DND-41 (cell line): ENCODE results near the gene USH1C.

Experiments
- ATAC-seq: fragments of 200-7000 bp; cut with Tn5 transposase; 3 replicates; pipeline ENCODE4 v1.9.1; 2021; ENCODE audit warnings: low read depth; ENCODE audit not compliant: insufficient read depth
- DNase-seq: peaks from one replicate; pipeline ENCODE4 v3.0.0-alpha.2; 2020
- H2AFZ ChIP-seq: 2 replicates; pipeline ENCODE4 v1.6.0; 2012; ENCODE audit warnings: low read depth, low read length
- H3K27ac ChIP-seq: 2 replicates; pipeline ENCODE4 v1.5.1; 2012; ENCODE audit warnings: low read length, inconsistent platforms
- H3K27me3 ChIP-seq: fragments of 200-600 bp; sonication (generic); 2 replicates; pipeline ENCODE4 v1.6.0; 2012; ENCODE audit warnings: low read length, mild to moderate bottlenecking, inconsistent platforms; ENCODE audit not compliant: insufficient read depth, poor library complexity
- H3K36me3 ChIP-seq: 2 replicates; pipeline ENCODE4 v1.5.1; 2012; ENCODE audit warnings: low read length, inconsistent platforms; ENCODE audit not compliant: insufficient read depth
- H3K4me1 ChIP-seq: 2 replicates; pipeline ENCODE4 v1.5.1; 2012; ENCODE audit warnings: mild to moderate bottlenecking, low read length; ENCODE audit not compliant: insufficient read depth
- H3K4me2 ChIP-seq: 2 replicates; pipeline ENCODE4 v1.6.0; 2012; ENCODE audit warnings: mild to moderate bottlenecking, moderate library complexity, low read length, inconsistent platforms; ENCODE audit not compliant: insufficient read depth
- H3K4me3 ChIP-seq, 2 experiments: fragments of 200-600 bp in 1 of 2; shearing (Covaris generic) in 1 of 2; 2 replicates each; pipeline ENCODE4 v1.5.1; 2012 to 2016; ENCODE audit warnings: inconsistent platforms in 2 of 2, low read length in 2 of 2, mild to moderate bottlenecking in 2 of 2, low read depth in 1 of 2, moderate library complexity in 1 of 2
- H3K79me2 ChIP-seq: 2 replicates; pipeline ENCODE4 v1.6.0; 2012; ENCODE audit warnings: low read length, inconsistent platforms; ENCODE audit not compliant: insufficient read depth
- H3K9ac ChIP-seq: 2 replicates; pipeline ENCODE4 v1.6.0; 2012; ENCODE audit warnings: low read depth, mild to moderate bottlenecking, inconsistent platforms, low read length, moderate library complexity
- H3K9me3 ChIP-seq: 2 replicates; pipeline ENCODE4 v1.5.1; 2012; ENCODE audit warnings: low read length, moderate library complexity, mild to moderate bottlenecking, inconsistent platforms; ENCODE audit not compliant: insufficient read depth, severe bottlenecking
- H4K20me1 ChIP-seq: 2 replicates; pipeline ENCODE4 v1.6.0; 2012; ENCODE audit warnings: low read length; ENCODE audit not compliant: insufficient read depth
- CTCF ChIP-seq: IDR thresholded peaks from 2 replicates; pipeline ENCODE4 v1.5.1; 2012; ENCODE audit warnings: borderline replicate concordance, low read length, moderate library complexity, mild to moderate bottlenecking; ENCODE audit not compliant: poor library complexity, severe bottlenecking; ENCODE audit errors: extremely low read depth
- EZH2 ChIP-seq: IDR thresholded peaks from 3 replicates; pipeline ENCODE4 v1.6.1; 2012; ENCODE audit warnings: borderline replicate concordance, low read depth, mild to moderate bottlenecking, moderate library complexity, low read length, inconsistent platforms; ENCODE audit not compliant: severe bottlenecking

Gene USH1C

DNA sequence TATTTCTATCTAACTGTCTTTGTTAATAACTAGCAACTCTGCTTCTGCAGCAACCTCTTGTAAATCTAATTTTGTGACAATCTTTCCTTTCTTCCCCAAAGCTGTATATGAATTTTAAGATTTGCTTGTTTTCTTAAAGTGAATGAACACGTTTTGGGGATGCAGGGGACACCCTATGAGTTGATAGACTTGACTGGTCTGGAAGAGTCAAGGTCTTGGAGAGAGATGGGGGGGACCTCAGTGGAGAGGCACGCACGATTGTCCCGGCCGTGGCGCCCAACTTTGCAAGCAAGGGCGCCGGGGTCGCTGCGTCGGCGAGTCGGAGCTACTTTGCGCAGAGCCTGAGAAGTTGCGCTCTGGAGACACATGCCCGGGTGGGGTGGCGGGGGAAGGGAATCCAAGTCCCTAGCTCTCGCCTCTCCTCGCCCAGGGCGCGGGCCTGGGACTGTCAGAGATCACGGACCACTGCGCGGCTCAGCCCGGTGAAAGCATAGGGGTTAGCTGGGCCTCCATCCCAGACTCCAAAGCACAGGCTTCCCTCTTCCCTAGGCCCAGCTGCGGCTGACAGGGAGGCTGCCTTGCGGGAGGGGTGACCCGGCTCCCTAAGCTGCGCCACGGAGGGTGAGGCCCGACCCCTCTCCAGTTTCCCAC, 68.4 kb downstream of the USH1C start:
- ATAC-seq = peak; percentile 18; the same call in 2 of the 3 replicates
- H3K36me3 ChIP-seq = no peaks in the 10 kb centered on the region
- H3K79me2 ChIP-seq = no peaks in the 10 kb centered on the region
- H3K9ac ChIP-seq = peak overlapping the region; percentile 50
- H3K4me3 ChIP-seq = peak overlapping the region; percentile 10 to 64; a peak in 3 of 4 replicates
- no peaks in the 10 kb centered on the region for H4K20me1 ChIP-seq
- no peak for TF ChIP-seq CTCF
- no peak for TF ChIP-seq EZH2
- no peak overlapping the region; the same call in 1 of the 2 replicates for H3K27ac ChIP-seq
- H2AFZ ChIP-seq = peak overlapping the region; percentile 54
- no peaks in the 10 kb centered on the region for H3K27me3 ChIP-seq
- peaks cover 32% of the 10 kb centered on the region for H3K4me1 ChIP-seq
- H3K4me2 ChIP-seq = peak overlapping the region; percentile 67
- peak; percentile 20 for DNase-seq
- no peaks in the 10 kb centered on the region for H3K9me3 ChIP-seq

- TF ChIP-seq EZH2 (no peak), CTCF (no peak)
- DNase-seq (no peak), ATAC-seq (no peak)
- H3K9me3 ChIP-seq = no peaks in the 10 kb centered on the region
- no peak overlapping the region for H3K9ac ChIP-seq
- H3K27ac ChIP-seq = no peak overlapping the region
- peaks cover 15% of the 10 kb centered on the region for H3K4me1 ChIP-seq
- no peaks in the 10 kb centered on the region for H3K36me3 ChIP-seq
- H3K4me2 ChIP-seq = no peak overlapping the region
- H4K20me1 ChIP-seq = no peaks in the 10 kb centered on the region
- H3K4me3 ChIP-seq = no peak overlapping the region
- H2AFZ ChIP-seq = no peak overlapping the region
- no peaks in the 10 kb centered on the region for H3K27me3 ChIP-seq
- H3K79me2 ChIP-seq = no peaks in the 10 kb centered on the region
These were observed 71.0 kb downstream of the USH1C start for GRCh38 chr11:17473071-17473744.

DNA sequence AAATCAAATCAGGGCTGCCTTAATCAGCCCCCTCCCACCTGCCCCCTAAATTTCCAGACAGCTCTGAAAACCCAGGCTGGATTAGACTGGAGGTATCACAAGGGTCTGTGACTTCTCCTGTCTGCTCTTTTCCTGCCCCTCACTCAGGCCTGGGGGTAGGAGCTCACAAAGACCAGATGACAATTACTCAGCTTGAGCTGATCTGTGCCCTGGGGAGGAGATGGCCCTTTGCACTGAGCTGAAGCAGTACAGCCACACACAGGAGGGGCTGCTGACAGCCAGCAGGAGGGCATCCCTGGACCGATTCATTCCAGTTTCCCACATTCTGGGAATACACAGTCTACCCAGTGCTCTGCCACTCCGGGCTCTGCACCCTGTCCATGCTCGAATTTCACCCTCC, 71.7 kb downstream of the USH1C start:
- no peaks in the 10 kb centered on the region for H3K27me3 ChIP-seq
- H3K27ac ChIP-seq = no peak overlapping the region
- no peaks in the 10 kb centered on the region for H3K36me3 ChIP-seq
- H3K9me3 ChIP-seq = no peaks in the 10 kb centered on the region
- H3K9ac ChIP-seq = no peak overlapping the region
- no peak for TF ChIP-seq EZH2
- no peak for TF ChIP-seq CTCF
- no peak overlapping the region for H2AFZ ChIP-seq
- no peak overlapping the region for H3K4me2 ChIP-seq
- DNase-seq (no peak), ATAC-seq (no peak)
- no peaks in the 10 kb centered on the region for H4K20me1 ChIP-seq
- peaks cover 15% of the 10 kb centered on the region for H3K4me1 ChIP-seq
- H3K4me3 ChIP-seq = no peak overlapping the region
- no peaks in the 10 kb centered on the region for H3K79me2 ChIP-seq
